ENCODE results near the gene GOLGA8H.
"Not testable (repeated sequence)": the region's sequence is repeated elsewhere in the genome, so short reads cannot be mapped to it uniquely, and the experiment has no call there.

GOLGA8H gene, protein sequence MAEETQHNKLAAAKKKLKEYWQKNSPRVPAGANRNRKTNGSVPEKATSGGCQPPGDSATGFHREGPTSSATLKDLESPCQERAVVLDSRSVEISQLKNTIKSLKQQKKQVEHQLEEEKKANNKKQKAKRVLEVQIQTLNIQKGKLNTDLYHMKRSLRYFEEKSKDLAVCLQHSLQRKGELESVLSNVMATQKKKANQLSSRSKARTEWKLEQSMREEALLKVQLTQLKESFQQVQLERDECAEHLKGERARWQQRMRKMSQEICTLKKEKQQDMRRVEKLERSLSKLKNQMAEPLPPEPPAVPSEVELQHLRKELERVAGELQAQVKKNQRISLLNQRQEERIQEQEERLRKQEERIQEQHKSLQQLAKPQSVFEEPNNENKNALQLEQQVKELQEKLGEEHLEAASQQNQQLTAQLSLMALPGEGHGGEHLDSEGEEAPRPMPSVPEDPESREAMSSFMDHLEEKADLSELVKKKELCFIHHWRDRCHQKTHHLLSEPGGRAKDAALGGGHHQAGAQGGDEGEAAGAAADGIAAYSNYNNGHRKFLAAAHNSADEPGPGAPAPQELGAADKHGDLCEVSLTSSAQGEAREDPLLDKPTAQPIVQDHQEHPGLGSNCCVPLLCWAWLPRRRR

DNA sequence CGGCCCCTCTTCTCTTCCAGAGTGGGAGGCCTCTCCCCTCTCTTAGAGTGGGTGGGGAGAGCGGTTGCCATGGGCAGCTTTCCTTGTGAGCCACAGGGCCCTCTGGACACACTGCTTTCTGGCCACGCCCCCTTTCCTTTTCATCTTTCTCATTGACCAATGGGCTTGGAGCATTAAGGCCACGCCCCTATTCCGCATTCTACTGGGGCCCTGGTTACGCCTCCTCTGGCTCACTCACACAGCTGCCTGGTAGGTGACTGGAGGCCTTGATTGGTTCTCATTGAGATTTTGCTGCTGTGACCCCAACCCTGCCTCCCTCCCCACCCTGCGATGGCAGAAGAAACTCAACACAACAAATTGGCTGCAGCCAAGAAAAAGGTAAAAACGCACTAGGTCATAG is at the start of gene GOLGA8H:
TSS of gene GOLGA8H (plus strand) at position 233 of the 400 bp plus-strand sequence. CDS start at position 331, 98 bp downstream.
- not testable (repeated sequence) for DNase-seq

DNA sequence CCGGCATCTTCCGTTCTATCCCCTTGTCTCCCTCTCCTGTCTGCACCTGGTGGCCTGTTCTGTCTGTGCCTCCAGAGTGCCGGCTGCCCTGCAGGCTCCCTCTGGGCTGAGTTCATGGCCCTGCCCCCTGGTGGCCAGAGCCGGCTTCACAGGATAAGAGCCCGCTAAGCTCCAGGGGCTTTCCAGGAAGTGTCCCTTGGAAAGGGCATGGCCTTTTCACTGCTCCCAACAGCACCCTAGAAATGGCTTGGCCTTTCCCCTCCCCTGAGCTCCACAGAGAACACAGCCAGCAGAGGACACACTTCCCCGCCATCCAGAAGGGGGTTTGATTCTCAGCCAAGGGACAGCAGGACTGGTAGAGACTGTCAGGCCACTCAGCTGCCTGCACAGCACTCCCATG is 36.9 kb upstream of the GOLGA8H start:
- DNase-seq: not testable (repeated sequence)

DNA sequence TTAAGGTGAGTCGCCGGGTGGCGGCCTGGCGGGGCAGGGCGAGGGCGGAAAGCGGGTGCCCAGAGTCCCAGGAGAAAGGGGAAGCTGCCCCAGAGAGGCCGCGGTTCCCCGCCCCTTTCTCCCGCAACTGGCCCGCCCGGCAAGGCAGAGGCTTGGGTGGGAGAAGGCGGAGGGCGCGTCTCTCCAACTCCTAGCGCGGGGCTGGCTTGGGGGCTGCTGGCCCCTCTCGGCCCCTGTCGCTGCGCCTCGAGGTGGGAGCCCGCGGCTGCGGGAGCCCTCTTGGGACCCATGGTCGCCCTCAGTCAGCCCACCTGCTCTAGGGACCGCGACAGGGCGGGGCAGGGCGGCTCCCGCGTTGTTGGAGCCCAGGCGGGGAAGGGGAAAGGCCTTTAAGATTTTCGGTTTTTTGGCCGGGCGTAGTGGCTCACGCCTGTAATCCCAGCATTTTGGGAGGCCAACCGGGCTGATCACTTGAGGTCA is 30.8 kb upstream of the GOLGA8H start:
- not testable (repeated sequence) for DNase-seq

DNA sequence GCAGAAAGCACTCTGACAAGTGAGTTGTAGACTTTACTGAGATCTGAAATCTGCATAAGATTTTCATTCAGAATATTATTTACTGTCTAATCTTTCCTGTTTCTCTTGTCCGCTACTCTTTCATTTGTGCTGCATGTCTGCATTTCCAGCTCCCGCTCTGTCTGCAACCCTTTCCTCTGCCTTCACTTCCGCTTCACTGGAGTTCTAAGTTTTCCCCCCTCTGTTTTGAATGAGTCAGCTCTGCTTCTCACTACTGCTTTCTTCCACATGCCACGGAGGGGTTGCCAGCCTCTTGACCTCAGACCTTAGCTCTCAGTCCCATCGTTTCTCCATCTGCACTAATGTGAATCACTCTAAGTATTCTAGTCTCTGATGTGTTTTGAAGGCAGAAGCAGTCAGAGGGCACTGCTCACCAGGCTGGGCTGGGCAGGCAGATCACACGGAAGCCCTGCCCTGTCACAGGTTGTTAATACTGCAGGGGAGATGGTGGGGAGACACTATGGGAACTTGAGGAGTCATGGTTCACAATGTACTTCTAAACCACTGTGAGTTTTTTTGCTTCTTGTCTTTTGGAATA is 24.3 kb upstream of the GOLGA8H start:
- not testable (repeated sequence) for DNase-seq

DNA sequence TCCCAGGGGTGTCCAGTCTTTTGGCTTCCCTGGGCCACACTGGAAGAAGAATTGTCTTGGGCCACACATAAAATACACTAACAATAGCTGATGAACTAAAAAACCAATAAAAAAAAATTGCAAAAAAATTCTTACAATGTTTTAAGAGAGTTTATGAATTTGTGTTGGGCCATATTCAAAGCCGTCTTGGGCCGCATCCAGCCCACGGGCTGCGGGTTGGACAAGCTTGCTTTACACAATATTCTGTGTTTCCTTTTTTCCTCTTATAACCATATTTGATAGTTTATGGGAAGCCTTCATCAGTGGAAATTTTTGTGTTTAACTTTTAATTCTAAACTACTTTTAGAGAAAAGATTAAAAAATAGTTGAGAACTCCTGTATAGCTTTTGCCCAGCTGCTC is 23.1 kb upstream of the GOLGA8H start:
- DNase-seq: not testable (repeated sequence)

DNA sequence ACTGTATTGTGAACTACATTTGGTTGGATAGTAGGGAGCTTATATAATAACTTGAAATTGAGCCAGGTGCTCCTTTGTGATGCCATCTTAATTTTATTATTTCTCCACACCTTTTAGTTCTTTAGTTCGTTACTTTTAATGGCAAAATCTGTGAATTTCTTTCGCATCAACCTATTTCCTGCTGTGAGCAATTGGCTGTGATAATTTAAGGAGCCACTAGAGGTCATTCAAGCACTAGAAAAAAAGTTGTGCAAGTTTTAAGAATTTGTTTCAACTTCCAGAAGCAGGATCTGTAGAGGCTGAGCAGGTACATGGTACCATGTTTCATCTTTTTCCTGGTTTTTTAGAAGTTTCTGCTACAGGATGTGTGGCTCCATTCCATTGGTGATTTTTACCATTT is 4.9 kb upstream of the GOLGA8H start:
- not testable (repeated sequence) for DNase-seq

DNA sequence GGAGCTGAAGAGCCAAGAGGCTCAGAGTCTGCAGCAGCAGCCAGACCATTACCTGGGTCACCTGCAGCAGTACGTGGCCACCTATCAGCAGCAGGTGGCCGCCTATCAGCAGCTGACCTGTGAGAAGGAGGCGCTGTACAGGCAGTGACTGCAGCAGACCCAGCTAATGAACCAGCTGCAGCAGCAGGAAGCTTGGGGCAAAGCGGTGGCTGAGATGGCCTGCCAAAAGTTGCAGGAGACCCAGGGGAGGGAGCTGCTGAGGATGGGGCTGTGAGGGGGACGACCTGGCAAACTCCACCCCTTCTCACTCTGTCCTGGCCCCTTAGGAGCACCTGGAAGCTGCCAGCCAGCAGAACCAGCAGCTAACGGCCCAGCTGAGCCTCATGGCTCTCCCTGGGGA is 8.4 kb downstream of the GOLGA8H start:
- not testable (repeated sequence) for DNase-seq

DNA sequence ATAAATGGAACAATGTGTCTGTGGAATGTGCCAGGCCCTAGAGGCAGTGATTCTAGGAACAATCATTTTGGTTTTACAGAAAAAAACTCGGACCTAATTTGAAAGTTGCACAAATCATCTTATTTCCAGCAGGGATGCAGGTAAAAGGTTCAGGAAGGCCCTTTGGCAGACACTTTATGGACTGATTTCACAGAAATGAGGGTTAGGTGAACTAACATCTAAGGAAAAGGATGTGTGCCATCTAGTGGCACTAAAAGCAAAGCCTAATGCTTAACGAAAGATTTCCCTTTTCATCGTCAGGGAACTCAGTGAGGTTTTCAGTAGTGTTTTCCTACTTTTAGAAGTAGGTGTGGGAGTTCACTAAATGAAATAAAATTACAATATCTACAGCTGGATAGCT is 17.5 kb downstream of the GOLGA8H start:
- not testable (repeated sequence) for DNase-seq

DNA sequence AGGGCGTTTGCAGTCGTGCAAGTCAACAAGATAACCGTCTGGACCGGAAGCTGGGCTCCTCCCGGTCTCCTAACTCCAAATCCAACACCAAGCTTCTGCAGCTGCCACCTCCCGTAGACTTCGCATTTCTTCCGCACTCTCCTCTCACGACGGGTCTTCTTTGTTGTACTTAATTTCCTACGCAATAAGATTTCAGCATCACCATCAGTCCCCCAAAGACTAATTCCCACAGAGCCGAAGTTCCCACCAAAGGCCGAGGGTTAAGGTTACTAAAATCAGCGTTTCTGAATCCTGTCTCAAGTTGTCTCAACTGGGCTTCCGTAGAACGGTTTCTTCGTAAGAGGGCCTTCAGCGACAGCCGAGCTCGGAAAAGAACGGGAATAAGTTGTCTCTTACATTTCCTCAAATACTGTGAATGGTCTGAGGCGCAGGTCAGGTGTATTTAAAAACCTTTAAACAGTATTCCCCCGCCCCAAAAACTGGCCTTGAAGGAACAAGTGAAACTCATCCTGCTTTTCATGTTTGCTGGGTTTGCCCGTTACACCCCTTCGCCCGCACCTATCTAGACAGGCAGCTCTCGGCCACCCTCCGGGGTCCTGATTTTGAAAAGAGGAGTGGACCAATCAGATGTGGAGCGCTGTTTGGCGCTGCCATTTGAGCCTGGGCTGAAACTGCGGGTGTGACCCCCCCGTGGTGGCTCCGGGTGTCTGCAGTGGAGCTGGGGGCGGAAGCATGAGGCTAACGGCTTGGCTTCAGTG is 21.8 kb downstream of the GOLGA8H start, which contains the start of gene ARHGAP11B:
TSS of gene ARHGAP11B (plus strand) at position 693 of the 758 bp plus-strand sequence.
- not testable (repeated sequence) for DNase-seq

DNA sequence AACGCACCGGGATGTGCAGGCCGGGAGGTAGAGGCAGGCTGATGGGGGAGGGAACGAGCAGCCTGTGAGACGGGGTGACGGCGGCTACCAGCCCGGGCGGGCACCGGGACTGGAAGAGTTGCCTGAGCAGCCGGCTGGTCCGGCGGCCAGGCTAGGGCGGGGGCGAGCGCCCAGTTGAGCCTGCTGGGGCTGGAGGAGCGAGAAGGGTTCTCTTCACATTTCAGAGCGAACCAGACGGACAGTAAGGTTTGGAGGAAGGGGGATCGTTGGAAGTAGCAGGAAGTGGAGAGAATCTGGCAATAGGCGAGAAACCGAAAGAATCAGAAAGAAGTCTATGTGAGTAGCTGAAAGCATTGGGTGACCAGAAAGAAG is 22.4 kb downstream of the GOLGA8H start:
- not testable (repeated sequence) for DNase-seq

DNA sequence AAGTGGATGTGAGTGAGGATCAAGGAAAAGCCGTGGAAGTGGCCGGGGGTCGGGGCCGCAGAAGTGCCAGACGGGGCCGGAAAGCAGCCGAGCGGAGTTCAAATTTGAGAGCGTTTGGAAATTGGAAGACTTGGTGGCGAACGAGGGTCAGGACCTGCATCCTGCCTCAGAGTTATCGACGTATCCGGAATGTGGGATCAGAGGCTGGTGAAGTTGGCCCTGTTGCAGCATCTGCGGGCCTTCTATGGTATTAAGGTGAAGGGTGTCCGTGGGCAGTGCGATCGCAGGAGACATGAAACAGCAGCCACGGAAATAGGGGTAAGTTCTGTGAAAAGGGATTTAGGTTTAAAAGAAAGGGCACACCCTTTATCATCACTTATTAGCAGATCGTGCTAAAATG is 22.8 kb downstream of the GOLGA8H start:
- DNase-seq: not testable (repeated sequence)

DNA sequence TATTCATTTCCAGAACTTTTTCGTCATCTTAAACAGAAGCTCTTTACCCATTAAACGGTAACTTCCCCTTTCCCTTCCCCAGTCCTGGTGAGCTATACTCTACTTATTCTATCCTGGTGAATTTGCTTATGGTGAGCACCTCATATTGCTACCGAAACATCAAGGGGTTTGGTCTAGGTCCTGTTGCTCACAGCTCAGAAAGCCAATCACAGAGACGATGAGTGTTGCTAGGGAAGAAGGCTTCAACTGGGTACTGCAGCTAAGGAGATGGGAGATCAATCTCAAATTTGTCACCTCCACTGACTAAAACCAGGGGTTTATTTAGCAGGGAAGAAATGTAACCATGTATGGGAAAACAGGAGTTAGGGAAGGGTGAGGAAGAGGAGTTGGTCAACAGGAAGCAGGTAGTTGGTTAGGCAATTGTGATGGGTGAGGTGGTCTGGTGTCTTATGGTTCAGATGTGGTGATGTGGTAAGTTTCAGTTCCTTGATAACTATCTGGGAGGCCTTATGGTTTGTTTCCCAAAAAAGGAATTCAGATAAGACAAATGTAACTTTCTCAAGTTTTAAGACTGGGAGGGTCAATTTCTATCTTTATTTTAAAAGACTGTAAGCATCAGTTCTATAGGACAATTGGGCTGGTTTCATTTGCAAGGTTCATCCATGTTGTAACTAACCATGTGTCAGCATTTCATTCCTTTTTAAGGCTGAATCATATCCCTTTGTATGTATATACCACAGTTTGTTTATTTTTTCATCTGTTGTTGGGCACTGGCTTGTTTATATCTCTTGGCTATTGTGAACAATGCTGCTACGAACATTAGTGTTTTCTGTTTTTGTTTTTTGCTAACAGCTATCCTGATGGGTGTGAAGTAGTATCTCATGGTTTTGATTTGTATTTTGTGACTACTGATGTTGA is 46.4 kb downstream of the GOLGA8H start:
- no peak for DNase-seq

DNA sequence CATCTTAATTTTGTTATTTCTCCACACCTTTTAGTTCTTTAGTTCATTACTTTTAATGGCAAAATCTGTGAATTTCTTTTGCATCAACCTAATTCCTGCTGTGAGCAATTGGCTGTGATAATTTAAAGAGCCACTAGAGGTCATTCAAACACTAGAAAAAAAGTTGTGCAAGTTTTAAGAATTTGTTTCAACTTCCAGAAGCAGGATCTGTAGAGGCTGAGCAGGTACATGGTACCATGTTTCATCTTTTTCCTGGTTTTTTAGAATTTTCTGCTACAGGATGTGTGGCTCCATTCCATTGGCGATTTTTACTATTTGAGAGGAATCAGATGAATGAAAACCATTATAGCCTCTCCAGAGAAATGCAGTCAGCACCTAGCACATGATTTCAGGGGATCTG is 57.3 kb downstream of the GOLGA8H start:
- DNase-seq: not testable (repeated sequence)
